Body of pancreas (tissue), 4 donors: Measurements from ENCODE around the gene SPATA46.

Source experiments
- CTCF ChIP-seq, 7 experiments: fragments of 450-650 bp in 4 of 7; fragments of 200-600 bp in 3 of 7; sonication (generic) in 3 of 7; IDR thresholded peaks; one replicate each; pipeline ENCODE4 v1.5.1; 2016 to 2019; ENCODE audit warnings: antibody characterized with exemption in 7 of 7
- POLR2A ChIP-seq, 3 donors: fragments of 450-650 bp; IDR thresholded peaks; one replicate each; pipeline ENCODE4 v1.6.1; 2016; ENCODE audit warnings: antibody characterized with exemption in 3 of 3, mild to moderate bottlenecking in 2 of 3

GRCh38 chr1:162329826-162330225 is 46.8 kb downstream of the SPATA46 start:
- no peak for TF ChIP-seq CTCF (IDR thresholded peaks at IDR 0.05)
- no peak for TF ChIP-seq POLR2A (IDR thresholded peaks at IDR 0.05)
